NK-92 treated with Interleukin-12 subunit alpha and Interleukin-12 subunit beta, amount 100 ng/mL, for 24 hours (cell line): Measurements from ENCODE around the gene COL23A1.

Experiments used
- DNase-seq: peaks from one replicate; lab custom pipeline; 2025; lab: John Stamatoyannopoulos, UW

COL23A1 gene

GRCh38 chr5:178531786-178532185, 58.4 kb downstream of the COL23A1 start:
- no peak for DNase-seq

DNA sequence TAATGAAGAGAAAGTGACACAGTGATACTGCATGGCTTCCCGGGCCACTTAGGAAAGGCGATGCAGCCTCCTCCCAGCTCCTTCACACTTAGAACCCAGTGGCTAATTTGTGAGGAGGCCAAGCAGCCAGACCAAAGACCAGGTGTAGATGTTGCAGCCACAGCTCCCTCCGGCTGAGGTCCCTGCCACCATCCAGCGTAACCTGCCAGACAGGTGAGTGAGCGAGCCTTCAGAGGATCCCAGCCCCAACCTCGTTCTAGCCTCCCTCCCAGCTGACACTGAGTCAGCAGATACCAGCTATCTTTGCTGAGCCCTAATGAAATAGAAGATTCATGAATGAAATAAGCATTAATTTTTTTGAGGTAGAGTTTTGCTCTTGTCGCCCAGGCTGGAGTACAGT, 59.7 kb downstream of the COL23A1 start:
- DNase-seq, result no peak

DNA sequence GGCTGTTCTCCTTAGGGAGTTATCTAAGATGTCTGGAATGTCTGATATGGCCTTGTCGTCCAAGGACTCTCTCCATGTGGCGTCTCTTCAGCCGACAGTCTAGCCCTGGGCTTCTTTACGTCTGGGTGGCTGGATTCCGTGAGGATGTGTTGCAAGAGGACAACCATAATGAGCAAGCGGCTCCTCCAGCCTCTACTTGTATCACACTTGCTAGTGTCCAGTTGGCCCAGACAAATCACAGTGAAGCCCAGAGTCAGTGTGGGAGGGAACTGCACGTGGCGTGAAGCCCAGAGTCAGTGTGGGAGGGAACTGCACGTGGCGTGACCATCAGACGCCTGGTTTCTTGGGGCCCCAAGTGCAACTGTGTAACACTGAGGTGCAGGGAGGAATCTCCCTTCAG, 61.1 kb downstream of the COL23A1 start:
- no peak for DNase-seq

- no peak for DNase-seq
Measured at GRCh38 chr5:178527458-178528307, 62.5 kb downstream of the COL23A1 start.

DNA sequence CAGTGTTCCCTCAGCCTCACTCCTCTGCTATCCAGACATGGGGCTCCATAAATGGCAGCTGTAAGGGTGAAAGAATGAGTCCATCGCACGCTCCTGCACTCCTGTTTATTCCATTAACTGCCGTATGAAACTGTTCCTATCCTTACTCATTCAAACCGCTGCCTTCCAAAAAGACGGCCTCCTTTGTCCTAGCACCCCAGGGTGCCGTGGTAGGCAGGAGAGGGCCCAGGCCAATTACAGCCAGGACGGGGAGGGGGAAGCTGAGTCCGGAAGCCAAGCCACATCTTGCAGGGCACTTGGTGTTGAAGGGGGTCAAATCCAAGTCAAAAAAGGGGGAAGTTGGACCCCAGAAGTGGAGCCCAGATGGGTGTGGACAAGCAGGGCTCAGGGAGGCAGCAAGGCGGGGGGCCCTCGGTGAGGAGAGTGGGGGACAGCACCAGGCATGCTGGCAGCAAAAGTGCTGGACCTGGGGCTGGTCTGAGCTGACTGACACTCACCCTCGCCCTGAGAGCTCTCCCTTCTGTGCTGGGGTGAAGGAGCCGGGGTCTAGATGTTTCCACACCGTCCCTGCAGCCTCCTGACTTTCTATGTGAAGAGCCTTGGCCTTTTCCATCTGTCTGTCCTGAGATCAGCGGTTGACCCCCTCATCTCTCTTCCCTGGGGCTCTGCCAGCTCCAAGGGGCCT, 63.3 kb downstream of the COL23A1 start:
- no peak for DNase-seq

DNA sequence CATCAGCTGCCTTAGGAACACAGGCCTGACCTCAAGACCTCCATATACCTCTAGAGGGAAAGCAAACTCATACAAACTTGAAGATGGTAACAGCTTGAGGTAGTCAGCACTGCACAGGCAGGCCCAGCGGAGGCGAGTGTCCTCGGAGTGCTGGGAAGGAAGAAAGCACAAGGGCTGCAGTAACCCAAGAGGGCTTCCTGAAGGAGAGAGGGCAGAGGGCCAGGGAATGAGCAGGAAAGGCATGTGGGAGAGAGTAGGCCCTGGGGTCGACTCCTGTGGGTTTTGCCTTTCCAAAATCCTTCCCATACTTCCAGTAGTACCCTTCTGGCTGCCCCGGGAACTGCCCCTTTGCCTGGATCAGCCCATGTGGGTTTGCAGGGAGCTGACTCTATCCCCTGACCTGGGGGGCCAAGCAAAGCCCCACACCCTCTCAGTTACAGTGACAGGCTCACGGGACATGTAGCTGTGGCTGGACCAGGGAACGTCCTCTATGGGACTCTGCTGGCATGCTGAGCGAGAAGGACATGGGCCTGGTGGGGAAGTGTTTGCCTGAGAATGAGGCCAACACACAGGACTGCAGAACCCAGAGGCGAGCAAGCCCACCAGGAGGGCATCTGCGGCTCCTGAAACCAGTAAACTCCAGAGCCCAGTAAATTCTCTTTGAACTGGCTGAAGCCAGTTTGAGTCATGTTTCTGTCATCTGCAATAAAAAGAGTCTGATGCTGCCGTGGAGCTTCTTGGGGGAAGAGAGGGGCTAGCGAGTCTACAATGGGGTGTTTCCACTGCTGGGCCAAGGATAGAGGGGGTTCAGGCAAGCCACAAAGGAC, 64.1 kb downstream of the COL23A1 start:
- DNase-seq, result no peak

DNA sequence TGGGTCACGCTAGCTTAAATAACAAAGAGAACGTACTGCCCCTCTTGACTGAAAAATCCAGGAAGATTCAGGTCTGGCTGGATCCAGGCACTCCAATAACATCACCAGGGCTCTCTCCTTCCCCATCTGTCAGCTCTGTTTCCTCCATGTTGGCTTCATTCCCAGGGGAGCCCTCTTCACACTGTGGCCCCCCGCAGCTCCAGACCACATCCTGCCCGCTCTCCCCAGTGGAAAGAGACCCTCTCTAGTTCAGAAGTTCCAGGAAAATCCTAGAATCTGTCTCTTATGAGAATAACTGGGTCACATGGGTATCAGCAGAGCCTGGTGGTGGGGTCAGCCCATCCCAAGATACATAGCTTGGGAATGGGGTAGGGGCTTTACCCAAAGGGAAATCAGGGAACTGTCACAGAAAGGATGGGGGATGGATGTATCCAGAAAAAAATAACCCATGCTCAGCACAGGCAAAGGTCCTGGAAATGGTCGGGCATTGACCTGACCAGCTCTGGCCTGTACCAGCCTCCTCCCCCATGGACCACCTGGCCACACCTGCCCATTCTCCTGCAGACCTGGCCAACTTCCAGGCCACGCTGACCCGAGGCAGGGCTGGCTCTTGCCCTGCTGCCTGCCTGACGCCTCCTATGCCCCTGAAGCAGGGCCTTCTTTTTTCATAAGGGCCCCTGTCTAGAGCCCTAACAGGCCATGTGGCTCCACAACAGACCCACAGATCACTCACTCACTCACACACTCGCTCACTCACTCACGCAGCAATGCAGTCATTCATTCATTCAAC, 65.9 kb downstream of the COL23A1 start:
- no peak for DNase-seq

- no peak for DNase-seq
Measured at GRCh38 chr5:178522361-178522760, 67.8 kb downstream of the COL23A1 start.

DNA sequence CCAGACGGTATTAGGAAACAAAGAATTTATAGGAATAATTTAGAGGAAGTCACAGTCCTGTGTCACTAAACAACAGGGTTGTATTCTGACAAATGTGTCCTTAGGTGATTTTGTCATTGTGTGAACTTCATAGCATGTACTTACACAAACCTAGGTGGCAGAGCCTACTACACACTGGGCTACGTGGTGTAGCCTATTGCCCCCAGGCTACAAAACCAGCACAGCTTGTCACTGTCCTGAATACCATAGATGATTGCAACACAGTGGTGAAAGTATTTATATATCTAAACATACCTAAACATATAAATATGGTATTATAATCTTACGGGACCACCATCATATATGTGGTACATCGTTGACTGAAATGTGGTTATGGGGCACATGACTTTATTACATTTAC, 69.3 kb downstream of the COL23A1 start:
- no peak for DNase-seq

- no peak for DNase-seq
Measured at GRCh38 chr5:178519804-178520203, 70.4 kb downstream of the COL23A1 start.

DNA sequence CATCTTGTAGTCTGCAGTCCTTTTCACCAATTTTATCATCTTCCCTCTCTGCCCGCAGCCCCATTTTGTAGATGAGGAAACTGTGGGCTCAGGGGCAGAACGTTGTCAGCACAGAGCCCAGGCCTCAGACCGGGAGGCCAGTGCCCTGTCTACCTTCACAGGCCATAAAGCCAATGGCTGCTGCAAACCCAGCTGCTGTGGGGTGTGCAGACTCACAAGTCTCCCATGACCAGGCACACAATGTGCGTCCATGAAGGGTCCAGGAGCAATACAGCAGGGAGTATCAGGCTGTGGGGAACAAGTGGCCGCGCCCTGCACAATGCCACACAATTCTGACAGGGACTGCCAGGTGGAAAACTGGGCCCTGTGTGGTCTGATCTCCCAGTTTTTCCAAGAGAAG, 71.0 kb downstream of the COL23A1 start:
- DNase-seq, result no peak

DNA sequence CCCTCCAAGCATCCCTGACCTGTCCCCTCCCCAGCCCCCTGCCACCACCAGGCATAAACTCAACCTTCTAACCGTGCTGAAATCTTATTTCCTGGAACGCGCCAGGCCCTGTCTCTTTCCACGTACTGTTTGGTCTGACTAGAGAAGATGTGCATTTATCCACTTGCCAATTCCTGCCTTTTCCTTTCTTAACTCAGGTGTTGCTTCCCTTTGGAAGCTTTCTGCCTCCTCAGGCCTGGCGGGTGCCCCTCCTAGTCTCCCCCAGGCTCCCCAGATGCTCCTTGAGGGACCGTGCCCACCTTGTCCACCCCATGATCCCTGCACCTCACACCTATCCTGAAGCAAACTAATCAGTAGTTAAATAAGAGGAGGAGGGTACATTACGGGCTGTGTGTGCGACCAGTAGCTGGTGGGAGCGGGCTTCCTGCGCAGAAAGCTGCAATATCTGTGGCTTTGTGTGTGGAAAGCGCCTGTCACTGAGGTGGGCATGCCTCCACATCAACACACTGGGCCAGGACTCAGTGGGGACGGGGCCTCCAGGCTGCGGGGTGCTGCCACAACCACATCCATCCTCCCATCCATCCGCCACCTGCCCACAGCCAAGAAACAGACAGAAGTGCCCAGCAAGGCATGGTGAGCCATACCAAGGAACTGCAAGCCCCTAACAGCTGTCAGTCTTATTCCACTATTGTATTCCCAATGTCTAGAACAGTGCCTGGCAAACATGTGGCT, 73.5 kb downstream of the COL23A1 start:
- DNase-seq, result no peak

GRCh38 chr5:178515776-178516503, 74.3 kb downstream of the COL23A1 start:
- DNase-seq, result no peak

GRCh38 chr5:178514851-178515418, 75.3 kb downstream of the COL23A1 start:
- no peak for DNase-seq

- DNase-seq, result no peak
Measured at GRCh38 chr5:178511172-178511571, 79.0 kb downstream of the COL23A1 start.

- no peak for DNase-seq
Measured at GRCh38 chr5:178509491-178510057, 80.6 kb downstream of the COL23A1 start.

DNA sequence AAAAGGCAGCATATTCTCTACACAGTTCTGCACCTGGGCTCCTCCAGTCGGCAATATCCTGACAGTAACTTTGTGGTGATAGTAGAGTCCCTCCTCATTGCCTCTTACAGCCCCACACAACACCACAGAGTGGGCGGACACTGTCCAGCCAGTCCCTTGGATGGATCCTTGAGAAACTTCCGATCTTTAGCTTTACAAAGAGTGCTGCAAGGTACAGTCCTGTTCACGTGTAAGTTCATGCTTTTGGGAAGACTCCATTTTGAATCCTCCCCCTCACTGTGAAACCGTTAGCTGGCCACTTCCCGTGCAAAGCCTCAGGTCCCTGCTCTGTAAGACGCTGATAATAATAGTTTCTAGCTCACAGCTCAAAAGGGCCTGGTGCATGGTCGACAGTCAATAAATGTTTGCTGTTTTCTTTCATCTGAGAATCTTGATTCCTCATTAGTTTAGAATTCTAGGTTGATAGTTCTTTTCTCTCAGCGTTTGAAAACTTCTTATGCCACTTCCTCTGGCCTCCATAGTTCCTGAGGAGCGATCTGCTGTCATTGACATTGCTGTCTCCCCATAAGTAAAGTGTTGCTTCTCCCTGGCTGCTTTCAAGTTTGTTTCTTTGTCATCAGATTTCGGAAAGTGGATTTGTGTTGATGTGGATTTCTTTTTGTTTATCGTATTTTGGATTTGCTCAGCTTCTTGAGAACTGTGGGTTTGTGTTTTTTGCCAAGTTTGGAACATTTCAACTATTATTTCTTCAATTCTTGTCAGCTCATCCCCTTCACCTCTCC, 82.9 kb downstream of the COL23A1 start:
- DNase-seq, result no peak

DNA sequence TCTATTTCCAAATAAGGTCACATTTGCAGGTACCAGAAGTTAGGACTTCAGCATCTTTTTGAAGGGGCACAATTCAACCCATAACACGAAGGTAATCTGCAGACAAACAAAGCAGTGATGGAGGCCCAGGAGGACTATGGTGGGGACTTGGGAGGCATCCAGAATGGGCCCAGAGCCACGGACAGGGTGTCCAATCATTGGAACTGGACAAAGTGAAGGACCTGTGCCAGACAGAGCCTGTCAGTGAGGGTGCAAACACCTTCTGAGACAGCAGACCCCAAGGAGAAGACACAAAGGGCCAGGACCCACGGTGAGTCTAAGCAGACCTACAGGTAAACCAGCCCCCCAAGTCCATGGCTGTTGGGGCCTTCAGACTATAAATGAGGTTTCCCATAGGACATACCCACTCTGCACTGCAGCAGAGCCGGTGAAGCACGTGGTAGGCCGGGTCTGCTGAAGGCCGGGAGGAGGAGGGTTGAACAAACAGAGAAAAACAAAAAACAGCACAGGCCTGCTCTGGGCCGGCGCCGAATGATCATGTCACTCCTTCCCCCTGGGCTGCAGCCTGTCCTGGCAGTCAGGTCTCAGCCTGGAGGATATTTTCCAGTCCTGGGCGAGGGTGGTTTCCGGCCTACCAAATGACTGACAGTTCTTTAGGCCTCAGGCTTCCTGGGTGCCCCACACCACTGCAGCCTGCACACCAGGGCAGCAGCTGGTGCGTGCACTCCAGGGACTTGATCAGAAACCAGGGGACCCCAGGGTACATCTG, 84.4 kb downstream of the COL23A1 start:
- DNase-seq, result no peak
